ENCODE measurements around the gene PRTFDC1. TPM values are rescaled to one million over a fixed set of nuclear protein-coding genes. Genes with fewer than 3 reads are reported as not detected.

The PRTFDC1 gene
- polyA plus RNA-seq, 12 donors, result 7.4 to 26.9 (median 15.6) TPM; not detected in 1

DNA sequence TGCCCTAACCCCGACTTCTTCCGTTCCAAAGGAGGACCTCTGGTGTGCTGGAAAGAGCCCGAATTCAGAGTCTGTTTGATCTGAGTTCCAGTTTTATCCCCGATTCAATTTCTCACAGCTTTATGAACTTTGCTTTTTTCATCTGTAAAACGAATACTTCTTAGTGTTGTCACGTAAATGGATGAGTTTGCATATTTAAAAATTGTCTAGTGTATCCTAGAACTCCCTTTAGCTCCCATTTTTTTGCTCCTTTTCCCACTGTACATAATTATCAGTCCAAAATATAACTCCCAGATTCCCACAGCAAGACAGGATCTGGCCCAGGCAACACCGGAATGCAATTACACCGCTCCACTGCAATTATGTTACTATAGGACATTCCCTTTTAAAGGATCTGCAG, 148.0 kb downstream of the PRTFDC1 start:
- DNase-seq, result no peak

DNA sequence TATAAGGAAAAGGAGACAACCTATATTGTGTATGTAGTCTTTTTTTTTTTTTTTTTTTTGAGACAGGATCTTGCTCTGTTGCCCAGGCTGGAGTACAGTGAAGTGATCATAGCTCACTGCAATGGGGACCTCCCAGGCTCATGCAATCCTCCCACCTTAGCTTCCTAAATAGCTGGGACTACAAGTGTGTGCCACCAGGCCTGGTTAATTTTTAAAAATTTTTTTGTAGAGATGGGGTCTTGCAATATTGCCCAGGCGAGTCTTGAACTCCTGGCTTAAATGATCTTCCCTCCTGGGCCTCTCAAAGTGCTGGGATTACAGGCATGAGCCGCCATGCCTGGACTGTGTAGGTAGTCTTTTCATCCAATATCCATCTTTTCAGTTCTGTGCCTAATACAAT, 150.0 kb downstream of the PRTFDC1 start:
- DNase-seq, result no peak

DNA sequence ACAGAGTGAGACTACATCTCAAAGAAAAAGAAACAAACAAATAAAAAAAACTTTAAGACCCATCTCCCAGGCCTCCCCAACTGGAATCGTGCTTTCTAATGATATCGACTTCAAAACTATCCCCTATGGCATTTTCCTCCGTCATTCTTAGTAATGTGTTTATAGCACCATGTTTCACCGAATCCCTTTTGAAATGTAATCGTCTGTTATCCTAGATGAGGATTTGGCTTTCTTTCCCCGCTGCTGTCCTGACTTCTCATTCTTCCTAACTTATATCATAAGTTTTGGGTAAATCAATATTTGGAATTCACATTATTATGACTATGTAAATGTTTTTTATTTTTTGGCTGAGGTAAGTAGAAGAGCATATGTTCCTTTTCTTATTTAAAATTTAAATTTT, 151.5 kb downstream of the PRTFDC1 start:
- DNase-seq, result no peak

Other genes starting within 250 kb of the PRTFDC1 start
- 100 to 1,000 TPM in 1 of 12 donors, 10 to 100 TPM in 10, not detected in 1; 49.2 to 127 (median 77.3) TPM for gene ARHGAP21, start 228.7 kb downstream of the PRTFDC1 start, polyA plus RNA-seq (ENCODE audit: insufficient read length in 12 of 12)
- under 1 TPM in 10 of 12 donors, not detected in 2; 0.15 to 0.51 (median 0.39) TPM for gene ENKUR, start 63.6 kb upstream of the PRTFDC1 start, polyA plus RNA-seq (ENCODE audit: insufficient read length in 12 of 12)
- gene THNSL1, start 64.0 kb upstream of the PRTFDC1 start, polyA plus RNA-seq (ENCODE audit: insufficient read length in 12 of 12), result 1 to 10 TPM in 11 of 12 donors, not detected in 1; 3.7 to 8.9 (median 7.2) TPM
- gene GPR158, start 222.4 kb upstream of the PRTFDC1 start, polyA plus RNA-seq (ENCODE audit: insufficient read length in 12 of 12), result under 1 TPM in 10 of 12 donors, not detected in 2; 0.03 to 0.17 (median 0.08) TPM